Activated CD4-positive, alpha-beta T cell treated with anti-CD3 and anti-CD28 coated beads for 36 hours (primary cell): ENCODE data around the gene RBKS. TPM values are rescaled to one million over a fixed set of nuclear protein-coding genes. Genes with fewer than 3 reads are reported as not detected.

ENCODE experiments used
- ATAC-seq: fragments of 200-7000 bp; cut with Tn5 transposase; one replicate; pipeline ENCODE4 v1.10.0; 2021; ENCODE audit warnings: mild to moderate bottlenecking, moderate library complexity
- CTCF ChIA-PET: fragments of 350-600 bp; sonication (Branson Sonifier 250); formaldehyde crosslinking; loops from one replicate; lab custom pipeline; 2021; ENCODE audit warnings: antibody characterized with exemption; lab: Charles Lee
- POLR2A ChIA-PET: fragments of 350-600 bp; sonication (Branson Sonifier 250); formaldehyde crosslinking; loops from one replicate; lab custom pipeline; 2021; ENCODE audit warnings: antibody characterized with exemption, inconsistent platforms; lab: Charles Lee
- DNase-seq: peaks from one replicate; pipeline ENCODE4 v3.0.0-alpha.2; 2020
- H3K27ac Mint-ChIP-seq: one replicate; pipeline ENCODE4 v1.8.0; 2021; ENCODE audit warnings: mixed read lengths
- H3K27me3 Mint-ChIP-seq: one replicate; pipeline ENCODE4 v1.8.0; 2021; ENCODE audit warnings: mixed read lengths
- H3K36me3 Mint-ChIP-seq: one replicate; pipeline ENCODE4 v1.8.0; 2021; ENCODE audit warnings: low read depth, mixed read lengths
- H3K4me1 Mint-ChIP-seq: one replicate; pipeline ENCODE4 v1.8.0; 2021; ENCODE audit warnings: mixed read lengths
- H3K4me3 Mint-ChIP-seq: one replicate; pipeline ENCODE4 v1.8.0; 2021; ENCODE audit warnings: mild to moderate bottlenecking, moderate library complexity, mixed read lengths
- H3K9me3 Mint-ChIP-seq: one replicate; pipeline ENCODE4 v1.8.0; 2021; ENCODE audit warnings: low read depth, mixed read lengths
- intact Hi-C, 2 experiments: fragments of 100-400 bp; cut with DNase I in 1 of 2; cut with micrococcal nuclease in 1 of 2; formaldehyde crosslinking; loops; one replicate each; pipeline versions ENCODE4 v1.14.2 to v1.15.1; 2022 to 2024; cut with DNase I, micrococcal nuclease
- total RNA-seq, 2 experiments: library from RNA; stranded (reverse); gene quantifications; one replicate each; pipeline ENCODE4 v1.2.3, GENCODE V29; 2021

Gene RBKS
- total RNA-seq, 2 experiments from 2014 or later, result 4.6 to 6.4 TPM

GRCh38 chr2:27809761-27810241, 80.4 kb downstream of the RBKS start:
- Mint-ChIP-seq H3K27me3 (no peaks in the 10 kb centered on the region), H3K9me3 (no peaks in the 10 kb centered on the region), H3K4me3 (no peak overlapping the region), H3K36me3 (peaks cover 2% of the 10 kb centered on the region), H3K4me1 (peaks cover 8% of the 10 kb centered on the region), H3K27ac (no peak overlapping the region)
- POLR2A ChIA-PET, result no interaction called here
- peak; percentile 55 for ATAC-seq
- no peak for DNase-seq
- intact Hi-C loops, result no loop called here
- CTCF ChIA-PET, result interaction anchor here (0.6 to 1.4 kb wide), 5 partner anchors 10 to 785 kb away, joined by 3 to 4 read pairs (median 3); no protein-coding TSS in a partner anchor

- H3K36me3 Mint-ChIP-seq, result peaks cover 2% of the 10 kb centered on the region
- H3K9me3 Mint-ChIP-seq, result no peaks in the 10 kb centered on the region
Measured at GRCh38 chr2:27808984-27809383, 81.2 kb downstream of the RBKS start.

GRCh38 chr2:27808418-27808817, 81.8 kb downstream of the RBKS start:
- Mint-ChIP-seq H3K9me3 (no peaks in the 10 kb centered on the region), H3K27ac (no peak overlapping the region), H3K4me3 (no peak overlapping the region), H3K36me3 (peaks cover 2% of the 10 kb centered on the region), H3K27me3 (no peaks in the 10 kb centered on the region), H3K4me1 (peaks cover 8% of the 10 kb centered on the region)
- no peak for ATAC-seq
- intact Hi-C loops, result no loop called here
- DNase-seq, result no peak
- ChIA-PET CTCF (interaction anchor here (0.6 kb wide), 1 partner anchor 15 kb away, joined by 3 read pairs; no protein-coding TSS in a partner anchor), POLR2A (no interaction called here)

More at GRCh38 chr2:27808984-27809383, 81.2 kb downstream of the RBKS start:
- ChIA-PET POLR2A (no interaction called here), CTCF (interaction anchor here (0.6 to 1.4 kb wide), 4 partner anchors 11 to 105 kb away, joined by 3 to 4 read pairs (median 4); no protein-coding TSS in a partner anchor)
- no peak for ATAC-seq
- no peak overlapping the region for H3K4me3 Mint-ChIP-seq
- no peak for DNase-seq
- H3K27ac Mint-ChIP-seq, result no peak overlapping the region
- H3K27me3 Mint-ChIP-seq, result no peaks in the 10 kb centered on the region
- H3K4me1 Mint-ChIP-seq, result peaks cover 8% of the 10 kb centered on the region
- intact Hi-C loops, result no loop called here

- H3K36me3 Mint-ChIP-seq, result peaks cover 2% of the 10 kb centered on the region
- ChIA-PET CTCF (interaction anchor here (0.6 to 1.7 kb wide), 4 partner anchors 67 to 256 kb away, joined by 3 to 4 read pairs (median 3); no protein-coding TSS in a partner anchor), POLR2A (no interaction called here)
- no peak overlapping the region for H3K27ac Mint-ChIP-seq
- peak; percentile 42 for DNase-seq
- no peaks in the 10 kb centered on the region for H3K9me3 Mint-ChIP-seq
- no peak overlapping the region for H3K4me3 Mint-ChIP-seq
- H3K27me3 Mint-ChIP-seq, result no peaks in the 10 kb centered on the region
- intact Hi-C loops, result no loop called here
- no peak for ATAC-seq
- peaks cover 8% of the 10 kb centered on the region for H3K4me1 Mint-ChIP-seq
Measured at GRCh38 chr2:27807476-27807875, 82.7 kb downstream of the RBKS start.

GRCh38 chr2:27806311-27807059, 83.7 kb downstream of the RBKS start:
- no peaks in the 10 kb centered on the region for H3K27me3 Mint-ChIP-seq
- no peak overlapping the region for H3K4me3 Mint-ChIP-seq
- H3K27ac Mint-ChIP-seq, result no peak overlapping the region
- ChIA-PET CTCF (interaction anchor here (0.6 to 1.7 kb wide), 2 partner anchors 68 to 257 kb away, joined by 3 read pairs; no protein-coding TSS in a partner anchor), POLR2A (no interaction called here)
- intact Hi-C loops, result no loop called here
- H3K4me1 Mint-ChIP-seq, result peaks cover 8% of the 10 kb centered on the region
- ATAC-seq (no peak), DNase-seq (no peak)
- H3K36me3 Mint-ChIP-seq, result peaks cover 2% of the 10 kb centered on the region
- no peaks in the 10 kb centered on the region for H3K9me3 Mint-ChIP-seq

- H3K4me1 Mint-ChIP-seq, result peaks cover 6% of the 10 kb centered on the region
- no peak overlapping the region for H3K27ac Mint-ChIP-seq
- H3K9me3 Mint-ChIP-seq, result no peaks in the 10 kb centered on the region
- POLR2A ChIA-PET, result no interaction called here
- intact Hi-C loops, result no loop called here
- no peak overlapping the region for H3K4me3 Mint-ChIP-seq
- no peak for ATAC-seq
- CTCF ChIA-PET, result no interaction called here
- no peaks in the 10 kb centered on the region for H3K27me3 Mint-ChIP-seq
- peaks cover 2% of the 10 kb centered on the region for H3K36me3 Mint-ChIP-seq
- no peak for DNase-seq
Measured at GRCh38 chr2:27805180-27805579, 85.0 kb downstream of the RBKS start.

- no peak for ATAC-seq
Measured at GRCh38 chr2:27804146-27804545, 86.0 kb downstream of the RBKS start.

GRCh38 chr2:27803046-27803445, 87.1 kb downstream of the RBKS start:
- ChIA-PET CTCF (no interaction called here), POLR2A (no interaction called here)
- Mint-ChIP-seq H3K4me1 (peaks cover 6% of the 10 kb centered on the region), H3K27me3 (no peaks in the 10 kb centered on the region), H3K9me3 (no peaks in the 10 kb centered on the region), H3K36me3 (peaks cover 2% of the 10 kb centered on the region), H3K4me3 (no peak overlapping the region), H3K27ac (no peak overlapping the region)
- no peak for DNase-seq
- intact Hi-C loops, result no loop called here
- ATAC-seq, result no peak

More at GRCh38 chr2:27804146-27804545, 86.0 kb downstream of the RBKS start:
- intact Hi-C loops, result no loop called here
- Mint-ChIP-seq H3K36me3 (peaks cover 2% of the 10 kb centered on the region), H3K27me3 (no peaks in the 10 kb centered on the region), H3K9me3 (no peaks in the 10 kb centered on the region), H3K27ac (no peak overlapping the region), H3K4me1 (peaks cover 6% of the 10 kb centered on the region), H3K4me3 (no peak overlapping the region)
- ChIA-PET CTCF (no interaction called here), POLR2A (no interaction called here)
- no peak for DNase-seq

GRCh38 chr2:27802547-27802946, 87.6 kb downstream of the RBKS start:
- DNase-seq, result no peak
- H3K4me1 Mint-ChIP-seq, result peaks cover under 1% of the 10 kb centered on the region
- intact Hi-C loops, result no loop called here
- no peak for ATAC-seq
- no peaks in the 10 kb centered on the region for H3K27me3 Mint-ChIP-seq
- POLR2A ChIA-PET, result no interaction called here
- CTCF ChIA-PET, result no interaction called here
- no peak overlapping the region for H3K27ac Mint-ChIP-seq
- H3K36me3 Mint-ChIP-seq, result peaks cover 2% of the 10 kb centered on the region
- H3K9me3 Mint-ChIP-seq, result no peaks in the 10 kb centered on the region
- no peak overlapping the region for H3K4me3 Mint-ChIP-seq

GRCh38 chr2:27800856-27801255, 89.3 kb downstream of the RBKS start:
- H3K36me3 Mint-ChIP-seq, result peaks cover 2% of the 10 kb centered on the region
- ChIA-PET CTCF (no interaction called here), POLR2A (no interaction called here)
- ATAC-seq (no peak), DNase-seq (no peak)
- no peaks in the 10 kb centered on the region for H3K9me3 Mint-ChIP-seq
- H3K27ac Mint-ChIP-seq, result no peak overlapping the region
- H3K4me3 Mint-ChIP-seq, result no peak overlapping the region
- no peaks in the 10 kb centered on the region for H3K4me1 Mint-ChIP-seq
- H3K27me3 Mint-ChIP-seq, result no peaks in the 10 kb centered on the region
- intact Hi-C loops, result no loop called here

GRCh38 chr2:27799646-27800010, 90.6 kb downstream of the RBKS start:
- Mint-ChIP-seq H3K36me3 (no peaks in the 10 kb centered on the region), H3K9me3 (no peaks in the 10 kb centered on the region), H3K4me3 (no peak overlapping the region), H3K27ac (no peak overlapping the region), H3K27me3 (no peaks in the 10 kb centered on the region), H3K4me1 (no peaks in the 10 kb centered on the region)
- CTCF ChIA-PET, result interaction anchor here (0.8 kb wide), 1 partner anchor 27 kb away, joined by 3 read pairs; no protein-coding TSS in a partner anchor
- ATAC-seq (no peak), DNase-seq (no peak)
- POLR2A ChIA-PET, result no interaction called here
- intact Hi-C loops, result no loop called here
